Ovary (tissue), 3 donors: Measurements from ENCODE around the gene SOX14.

Source experiments
- EP300 ChIP-seq: sonication (generic); formaldehyde crosslinking; IDR thresholded peaks from one replicate; pipeline ENCODE4 v1.6.1; 2017; ENCODE audit warnings: antibody characterized with exemption
- POLR2A ChIP-seq: fragments of 450-650 bp; IDR thresholded peaks from one replicate; pipeline ENCODE4 v1.6.1; 2017; ENCODE audit warnings: antibody characterized with exemption, mild to moderate bottlenecking, moderate library complexity
- TF ChIP-seq, protein P1 (sequence below), 3 donors: fragments of 450-650 bp in 2 of 3; fragments of 200-600 bp in 1 of 3; IDR thresholded peaks; one replicate each; pipeline versions ENCODE4 v1.5.1 to v1.8.0; 2016 to 2022; ENCODE audit warnings: antibody characterized with exemption in 3 of 3, mild to moderate bottlenecking in 1 of 3
- donor health status: DM: no; HTN: no; CAD: no.

DNA sequence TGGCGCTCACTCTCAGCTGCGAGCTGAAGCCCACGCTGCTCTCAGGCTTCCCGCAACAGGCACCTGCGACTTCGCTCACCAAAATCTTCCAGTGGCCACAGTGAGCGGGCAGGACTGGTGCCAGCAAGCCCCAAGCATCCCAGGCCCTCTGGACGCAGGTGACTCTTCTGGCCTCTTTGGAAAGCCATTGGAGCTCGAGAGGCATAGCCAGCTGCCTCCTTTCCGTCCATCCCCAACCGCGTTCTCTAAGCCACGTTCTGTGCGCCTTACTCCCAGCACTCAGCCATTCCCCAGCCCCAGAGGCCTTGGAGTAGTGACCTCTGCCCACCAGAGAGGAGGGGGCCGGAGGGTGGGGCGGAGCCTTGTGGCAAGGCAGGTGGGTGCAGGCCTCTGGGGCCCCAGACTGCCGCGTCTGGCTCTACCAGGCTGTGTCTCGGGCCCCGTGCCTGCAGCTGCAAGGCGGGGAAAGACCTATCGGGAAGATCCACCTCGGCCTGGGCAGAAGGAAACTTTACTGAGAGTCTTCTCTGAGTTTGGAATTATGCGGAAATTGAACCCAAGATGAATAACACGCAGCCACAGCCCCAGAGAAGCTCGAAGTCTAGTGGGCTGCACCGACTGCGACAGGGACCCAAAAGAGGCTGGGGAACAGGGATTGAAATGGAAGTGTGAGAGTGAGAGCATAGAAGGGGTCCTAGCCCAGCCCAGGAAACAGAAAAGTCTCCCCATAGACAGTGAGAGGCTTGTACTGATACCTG is 3.6 kb upstream of the SOX14 start:
- TF ChIP-seq, protein P1, sequence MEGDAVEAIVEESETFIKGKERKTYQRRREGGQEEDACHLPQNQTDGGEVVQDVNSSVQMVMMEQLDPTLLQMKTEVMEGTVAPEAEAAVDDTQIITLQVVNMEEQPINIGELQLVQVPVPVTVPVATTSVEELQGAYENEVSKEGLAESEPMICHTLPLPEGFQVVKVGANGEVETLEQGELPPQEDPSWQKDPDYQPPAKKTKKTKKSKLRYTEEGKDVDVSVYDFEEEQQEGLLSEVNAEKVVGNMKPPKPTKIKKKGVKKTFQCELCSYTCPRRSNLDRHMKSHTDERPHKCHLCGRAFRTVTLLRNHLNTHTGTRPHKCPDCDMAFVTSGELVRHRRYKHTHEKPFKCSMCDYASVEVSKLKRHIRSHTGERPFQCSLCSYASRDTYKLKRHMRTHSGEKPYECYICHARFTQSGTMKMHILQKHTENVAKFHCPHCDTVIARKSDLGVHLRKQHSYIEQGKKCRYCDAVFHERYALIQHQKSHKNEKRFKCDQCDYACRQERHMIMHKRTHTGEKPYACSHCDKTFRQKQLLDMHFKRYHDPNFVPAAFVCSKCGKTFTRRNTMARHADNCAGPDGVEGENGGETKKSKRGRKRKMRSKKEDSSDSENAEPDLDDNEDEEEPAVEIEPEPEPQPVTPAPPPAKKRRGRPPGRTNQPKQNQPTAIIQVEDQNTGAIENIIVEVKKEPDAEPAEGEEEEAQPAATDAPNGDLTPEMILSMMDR (IDR thresholded peaks at IDR 0.05) = no peak
- TF ChIP-seq EP300 (no peak), POLR2A (no peak)
